ENCODE results near the gene MADD.

DNA sequence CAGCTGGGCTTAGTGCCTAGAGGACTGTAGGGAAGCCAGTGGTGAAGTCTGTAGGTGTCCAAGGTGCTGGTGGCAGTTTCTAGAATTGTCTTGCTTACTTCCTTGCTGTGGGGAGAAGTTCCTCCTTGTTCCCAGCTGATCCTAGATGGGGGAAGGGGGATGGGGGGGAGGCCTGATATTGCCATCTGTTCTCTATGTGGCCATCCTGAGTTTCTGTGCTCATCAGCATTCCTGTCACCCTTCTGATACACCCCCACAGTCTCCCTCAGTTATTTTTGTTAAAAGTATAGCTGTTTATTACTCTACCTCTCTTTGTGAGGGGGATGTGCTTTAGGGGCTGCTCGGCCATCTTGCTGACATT is 36.5 kb downstream of the MADD start:
- TF ChIP-seq, protein P1, sequence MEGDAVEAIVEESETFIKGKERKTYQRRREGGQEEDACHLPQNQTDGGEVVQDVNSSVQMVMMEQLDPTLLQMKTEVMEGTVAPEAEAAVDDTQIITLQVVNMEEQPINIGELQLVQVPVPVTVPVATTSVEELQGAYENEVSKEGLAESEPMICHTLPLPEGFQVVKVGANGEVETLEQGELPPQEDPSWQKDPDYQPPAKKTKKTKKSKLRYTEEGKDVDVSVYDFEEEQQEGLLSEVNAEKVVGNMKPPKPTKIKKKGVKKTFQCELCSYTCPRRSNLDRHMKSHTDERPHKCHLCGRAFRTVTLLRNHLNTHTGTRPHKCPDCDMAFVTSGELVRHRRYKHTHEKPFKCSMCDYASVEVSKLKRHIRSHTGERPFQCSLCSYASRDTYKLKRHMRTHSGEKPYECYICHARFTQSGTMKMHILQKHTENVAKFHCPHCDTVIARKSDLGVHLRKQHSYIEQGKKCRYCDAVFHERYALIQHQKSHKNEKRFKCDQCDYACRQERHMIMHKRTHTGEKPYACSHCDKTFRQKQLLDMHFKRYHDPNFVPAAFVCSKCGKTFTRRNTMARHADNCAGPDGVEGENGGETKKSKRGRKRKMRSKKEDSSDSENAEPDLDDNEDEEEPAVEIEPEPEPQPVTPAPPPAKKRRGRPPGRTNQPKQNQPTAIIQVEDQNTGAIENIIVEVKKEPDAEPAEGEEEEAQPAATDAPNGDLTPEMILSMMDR (IDR thresholded peaks at IDR 0.05): no peak
- no peak for TF ChIP-seq EZH2 (IDR thresholded peaks at IDR 0.05; ENCODE audit: borderline replicate concordance, insufficient read depth, low read depth, low read length, poor library complexity, severe bottlenecking)

All from B cell (primary cell).